ENCODE results near the gene IDH3G.
"Not testable (repeated sequence)": the region's sequence is repeated elsewhere in the genome, so short reads cannot be mapped to it uniquely, and the experiment has no call there.

The IDH3G gene

DNA sequence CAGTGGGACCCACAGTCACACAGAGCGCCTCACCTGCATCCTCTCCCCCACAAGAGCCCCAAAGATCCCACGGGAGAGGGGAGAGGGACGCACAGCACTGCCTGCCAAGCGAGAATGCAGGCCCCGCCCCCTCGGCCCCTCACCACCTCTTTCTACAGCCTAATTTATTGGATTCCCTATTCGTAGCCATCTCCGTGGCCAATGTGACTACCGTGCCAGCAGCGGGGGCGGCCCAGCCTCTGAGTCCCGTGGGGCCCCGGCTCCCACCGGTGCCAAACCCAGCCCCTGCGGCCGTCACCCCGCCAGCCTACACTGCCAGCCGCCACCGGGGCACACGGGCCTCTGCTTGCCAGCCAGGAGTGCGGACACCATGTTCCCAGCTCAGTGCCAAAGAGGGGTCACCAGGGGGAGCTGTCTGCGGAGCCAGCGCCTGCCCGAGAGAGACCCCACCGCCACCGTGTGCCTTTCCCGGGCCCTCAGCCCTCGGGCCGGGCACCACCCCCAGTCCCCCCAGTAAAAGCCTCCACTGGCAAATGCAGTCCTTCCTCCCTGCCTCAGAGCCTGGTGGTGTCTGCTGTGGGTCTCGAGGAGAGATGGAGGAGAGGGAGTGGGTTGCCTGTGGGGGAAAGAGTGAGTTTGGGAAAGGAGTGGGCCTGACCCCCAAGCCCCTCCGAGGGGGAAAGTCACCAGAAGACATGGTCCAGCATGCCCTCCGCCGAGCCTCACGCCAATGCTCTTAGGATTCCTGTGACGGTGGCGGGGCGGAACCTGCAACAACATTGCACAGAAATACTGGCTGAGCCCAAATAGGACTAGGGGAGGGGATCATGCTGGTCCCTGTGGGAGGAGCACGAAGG lies 49.7 kb downstream of the IDH3G start:
- TF ChIP-seq, protein P1, sequence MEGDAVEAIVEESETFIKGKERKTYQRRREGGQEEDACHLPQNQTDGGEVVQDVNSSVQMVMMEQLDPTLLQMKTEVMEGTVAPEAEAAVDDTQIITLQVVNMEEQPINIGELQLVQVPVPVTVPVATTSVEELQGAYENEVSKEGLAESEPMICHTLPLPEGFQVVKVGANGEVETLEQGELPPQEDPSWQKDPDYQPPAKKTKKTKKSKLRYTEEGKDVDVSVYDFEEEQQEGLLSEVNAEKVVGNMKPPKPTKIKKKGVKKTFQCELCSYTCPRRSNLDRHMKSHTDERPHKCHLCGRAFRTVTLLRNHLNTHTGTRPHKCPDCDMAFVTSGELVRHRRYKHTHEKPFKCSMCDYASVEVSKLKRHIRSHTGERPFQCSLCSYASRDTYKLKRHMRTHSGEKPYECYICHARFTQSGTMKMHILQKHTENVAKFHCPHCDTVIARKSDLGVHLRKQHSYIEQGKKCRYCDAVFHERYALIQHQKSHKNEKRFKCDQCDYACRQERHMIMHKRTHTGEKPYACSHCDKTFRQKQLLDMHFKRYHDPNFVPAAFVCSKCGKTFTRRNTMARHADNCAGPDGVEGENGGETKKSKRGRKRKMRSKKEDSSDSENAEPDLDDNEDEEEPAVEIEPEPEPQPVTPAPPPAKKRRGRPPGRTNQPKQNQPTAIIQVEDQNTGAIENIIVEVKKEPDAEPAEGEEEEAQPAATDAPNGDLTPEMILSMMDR (IDR thresholded peaks at IDR 0.05; ENCODE audit: borderline replicate concordance, insufficient read depth, low read depth, low read length) = peak; percentile 22; the same call in 1 of the 2 replicates
- no peak overlapping the region for H3K4me3 ChIP-seq (ENCODE audit: low read depth, low read length)

DNA sequence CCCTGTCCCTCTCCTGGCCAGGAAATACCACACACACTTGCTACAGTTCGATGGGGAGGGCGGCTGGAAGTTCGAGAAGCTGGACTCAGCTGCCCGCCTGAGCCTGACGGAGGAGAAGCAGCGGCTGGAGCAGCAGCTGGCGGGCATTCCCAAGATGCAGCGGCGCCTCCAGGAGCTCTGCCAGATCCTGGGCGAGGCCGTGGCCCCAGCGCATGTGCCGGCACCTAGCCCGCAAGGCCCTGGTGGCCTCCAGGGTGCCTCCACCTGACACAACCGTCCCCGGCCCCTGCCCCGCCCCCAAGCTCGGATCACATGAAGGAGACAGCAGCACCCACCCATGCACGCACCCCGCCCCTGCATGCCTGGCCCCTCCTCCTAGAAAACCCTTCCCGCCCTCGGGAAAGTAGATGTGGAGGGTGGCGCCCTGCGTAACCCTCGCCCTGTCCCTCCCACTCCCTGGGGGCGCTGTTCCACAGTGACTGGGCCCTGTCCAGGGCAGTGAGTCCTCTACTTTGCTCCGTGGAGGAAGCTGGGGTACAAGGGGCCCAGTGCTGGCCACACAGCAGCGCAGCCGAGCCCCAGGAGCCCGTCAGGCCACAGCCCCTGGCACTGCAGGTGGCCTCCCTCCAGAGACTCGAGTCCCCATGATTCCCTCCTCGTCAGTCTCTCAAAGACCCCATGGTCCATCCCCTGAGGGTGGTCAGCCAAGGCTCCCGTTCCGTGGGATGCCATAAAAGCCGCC lies 50.5 kb downstream of the IDH3G start:
- H3K4me3 ChIP-seq (ENCODE audit: low read depth, low read length) = not testable (repeated sequence)

DNA sequence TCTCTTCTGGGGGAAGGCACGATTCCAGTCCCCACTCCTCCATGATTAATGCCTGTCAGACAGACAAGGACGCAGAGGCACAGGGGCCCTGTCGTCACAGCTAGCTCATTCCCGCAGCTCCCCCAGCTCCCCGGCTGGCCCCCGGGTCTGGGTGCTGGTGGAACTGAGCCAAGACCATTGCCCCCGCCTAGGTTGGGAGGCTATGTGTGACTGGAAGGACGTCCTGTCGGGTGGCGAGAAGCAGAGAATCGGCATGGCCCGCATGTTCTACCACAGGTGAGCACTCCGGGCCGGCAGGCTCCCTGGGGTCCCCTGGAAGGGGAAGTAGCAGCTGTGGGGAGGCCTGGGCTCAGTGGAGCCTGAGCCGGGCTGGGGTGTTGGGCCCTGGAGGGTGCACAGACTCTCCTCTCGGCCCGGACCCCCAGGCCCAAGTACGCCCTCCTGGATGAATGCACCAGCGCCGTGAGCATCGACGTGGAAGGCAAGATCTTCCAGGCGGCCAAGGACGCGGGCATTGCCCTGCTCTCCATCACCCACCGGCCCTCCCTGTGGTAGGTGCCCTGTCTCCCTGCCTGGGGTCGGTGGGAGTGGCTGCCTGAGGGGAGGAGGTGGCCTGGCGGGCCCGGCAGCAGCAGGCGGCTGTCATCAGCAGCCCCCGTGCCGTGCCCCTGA lies 51.2 kb downstream of the IDH3G start:
- not testable (repeated sequence) for H3K4me3 ChIP-seq (ENCODE audit: low read depth, low read length)

DNA sequence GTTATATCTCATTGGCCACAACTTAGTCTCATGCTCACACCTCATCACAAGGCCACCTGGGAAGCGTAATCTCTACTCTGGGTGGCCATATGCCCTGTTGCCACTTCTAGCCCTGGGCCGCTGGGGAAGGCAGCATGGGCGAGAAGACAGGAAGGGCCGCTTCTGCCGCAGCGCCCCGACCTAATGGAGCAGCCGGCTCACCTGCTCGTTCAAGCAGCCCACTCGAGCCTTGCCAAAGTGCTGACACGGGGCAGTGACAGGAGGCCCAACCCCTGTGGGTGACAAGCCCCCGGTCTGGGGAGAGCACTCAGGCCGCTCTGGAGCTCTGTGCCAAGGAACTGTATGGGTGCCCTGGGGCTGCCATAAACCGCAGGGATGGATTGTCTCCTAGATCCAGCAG lies 52.1 kb downstream of the IDH3G start:
- H3K4me3 ChIP-seq (ENCODE audit: low read depth, low read length) = not testable (repeated sequence)

DNA sequence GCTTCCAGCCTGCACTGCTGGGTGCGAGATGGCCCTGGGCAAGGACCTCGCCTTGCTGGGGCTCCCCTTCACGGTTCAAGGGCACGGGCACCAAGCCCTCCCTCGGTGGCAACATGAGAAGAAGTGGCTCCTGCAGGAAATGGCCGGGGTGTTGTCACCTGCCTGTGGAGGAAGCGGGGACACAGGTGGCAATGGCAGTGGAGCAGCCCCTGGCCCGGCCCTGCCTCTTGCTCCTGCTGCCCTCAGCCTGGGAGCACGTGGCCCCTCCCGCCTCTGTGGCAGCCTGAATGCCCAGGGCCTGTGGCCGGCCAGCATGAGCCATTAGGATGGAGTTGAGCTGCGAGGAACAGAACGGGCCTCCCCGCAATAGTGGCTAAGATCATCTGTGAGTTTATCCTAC lies 52.7 kb downstream of the IDH3G start:
- TF ChIP-seq, protein P1 (IDR thresholded peaks at IDR 0.05; ENCODE audit: borderline replicate concordance, insufficient read depth, low read depth, low read length) = no peak

DNA sequence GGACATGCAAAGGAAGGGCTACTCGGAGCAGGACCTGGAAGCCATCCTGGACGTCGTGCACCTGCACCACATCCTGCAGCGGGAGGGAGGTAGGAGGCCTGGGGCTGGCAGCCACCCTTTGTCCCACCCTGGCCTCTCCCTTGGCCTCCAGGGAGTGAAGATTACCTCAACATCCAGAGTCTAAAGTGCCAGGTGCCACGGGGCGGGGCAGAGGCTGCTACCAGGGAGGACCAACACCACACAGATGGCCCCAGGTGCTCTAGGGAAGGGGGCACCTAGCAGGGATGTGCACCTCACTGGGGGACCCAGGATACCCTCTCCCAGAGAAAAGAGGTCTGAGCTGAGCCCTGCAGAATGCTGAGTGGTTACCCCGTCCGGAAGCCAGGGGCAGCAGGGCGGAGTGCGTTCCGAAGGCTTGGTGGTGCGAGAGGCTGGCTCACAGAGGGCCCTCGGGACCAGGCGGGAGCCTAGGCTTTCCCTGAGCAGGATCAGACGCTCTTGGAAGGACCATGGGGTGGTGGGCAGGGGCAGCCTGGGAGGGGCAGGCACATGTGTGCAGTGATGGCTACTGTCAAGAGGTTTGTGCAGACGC lies 53.4 kb downstream of the IDH3G start:
- no peak overlapping the region for H3K4me3 ChIP-seq (ENCODE audit: low read depth, low read length)
- TF ChIP-seq, protein P1 (IDR thresholded peaks at IDR 0.05; ENCODE audit: borderline replicate concordance, insufficient read depth, low read depth, low read length) = no peak

More for the DNA sequence above, 52.7 kb downstream of the IDH3G start:
- no peak overlapping the region for H3K4me3 ChIP-seq (ENCODE audit: low read depth, low read length)

DNA sequence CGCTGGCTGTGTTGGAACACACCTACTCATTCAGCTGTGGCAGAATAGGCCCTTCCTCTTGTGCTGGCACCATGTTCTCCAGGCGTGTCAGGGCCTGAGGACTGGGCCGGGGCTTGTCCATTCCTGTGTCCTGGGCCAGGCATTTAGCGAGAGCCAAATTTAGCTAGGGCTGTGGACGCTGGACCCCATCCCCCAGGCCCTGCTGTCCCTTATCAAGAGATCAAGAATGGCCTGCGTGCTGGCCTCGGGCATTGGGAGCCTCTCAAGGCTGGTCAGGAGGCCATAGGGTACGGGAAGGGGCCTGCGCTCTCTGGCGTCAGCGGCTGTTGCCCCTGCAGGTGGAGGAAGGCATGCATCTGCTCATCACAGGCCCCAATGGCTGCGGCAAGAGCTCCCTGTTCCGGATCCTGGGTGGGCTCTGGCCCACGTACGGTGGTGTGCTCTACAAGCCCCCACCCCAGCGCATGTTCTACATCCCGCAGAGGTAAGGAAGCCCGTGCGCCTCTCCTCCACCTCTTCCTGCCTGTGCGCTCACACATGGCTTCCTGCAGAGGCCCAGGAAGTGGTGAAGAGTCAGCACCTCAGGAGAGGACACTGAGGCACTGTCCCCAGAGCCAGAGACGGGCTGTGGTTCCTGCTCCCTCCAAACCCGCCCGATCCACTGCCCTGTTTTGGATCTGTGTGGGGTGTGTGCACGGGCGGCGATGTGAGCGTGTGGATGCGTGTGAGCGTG lies 54.3 kb downstream of the IDH3G start:
- TF ChIP-seq, protein P1 (IDR thresholded peaks at IDR 0.05; ENCODE audit: borderline replicate concordance, insufficient read depth, low read depth, low read length) = no peak
- H3K4me3 ChIP-seq (ENCODE audit: low read depth, low read length) = no peak overlapping the region

DNA sequence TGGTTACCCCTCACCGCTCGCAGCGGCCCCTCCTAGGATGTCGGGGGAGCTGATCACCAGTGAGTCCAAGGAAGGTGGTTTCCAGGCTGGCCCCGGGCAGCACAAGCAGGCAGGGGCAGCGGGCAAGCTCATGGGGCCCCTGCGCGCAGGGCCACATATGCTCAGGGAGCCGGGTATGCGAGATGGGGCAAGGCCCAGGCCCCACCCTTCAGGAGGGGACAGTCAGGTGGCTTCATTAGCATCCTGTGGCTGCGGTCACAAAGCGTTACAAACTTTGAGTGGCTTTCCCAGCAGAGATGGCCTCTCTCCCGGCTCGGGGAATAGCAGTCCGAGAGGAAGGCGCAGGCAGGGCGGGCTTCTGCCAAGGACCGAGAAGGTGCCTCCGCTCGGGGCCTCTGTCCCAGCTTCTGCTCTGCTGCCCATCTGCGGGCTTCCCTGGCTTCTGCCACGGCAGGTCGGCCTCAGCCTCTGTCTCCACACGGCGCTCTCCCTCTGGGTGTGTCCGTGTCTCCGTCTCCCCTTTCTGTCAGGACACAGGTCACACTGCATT lies 56.0 kb downstream of the IDH3G start:
- H3K4me3 ChIP-seq (ENCODE audit: low read depth, low read length) = no peak overlapping the region
- TF ChIP-seq, protein P1 (IDR thresholded peaks at IDR 0.05; ENCODE audit: borderline replicate concordance, insufficient read depth, low read depth, low read length) = no peak

Measured in GM12875 (cell line).